GM23248 (cell line): ENCODE data around the gene NEDD4L. TPM values are rescaled to one million over a fixed set of nuclear protein-coding genes. Genes with fewer than 3 reads are reported as not detected.
A peak's percentile ranks its signal among the peaks of the same experiment; 100 is the strongest.

Experiments
- DNase-seq: peaks from one replicate; pipeline ENCODE4 v3.0.0-alpha.2; 2015
- H2AFZ ChIP-seq: fragments of 200-600 bp; sonication (generic); 2 replicates; pipeline ENCODE4 v1.6.1; 2016; ENCODE audit warnings: antibody characterized with exemption
- H3F3A ChIP-seq: fragments of 200-600 bp; sonication (generic); 2 replicates; pipeline ENCODE4 v1.6.1; 2016; ENCODE audit warnings: mild to moderate bottlenecking, antibody characterized with exemption, mixed run types; ENCODE audit not compliant: insufficient read depth
- H3K27ac ChIP-seq: fragments of 200-600 bp; sonication (generic); 2 replicates; pipeline ENCODE4 v1.5.1; 2016; ENCODE audit warnings: mild to moderate bottlenecking
- H3K27me3 ChIP-seq: fragments of 200-600 bp; sonication (generic); replicated peaks from 2 replicates; pipeline ENCODE4 v1.6.1; 2016; ENCODE audit warnings: mild to moderate bottlenecking; ENCODE audit not compliant: insufficient read depth
- H3K36me3 ChIP-seq: fragments of 200-600 bp; sonication (generic); 2 replicates; pipeline ENCODE4 v1.6.1; 2016; ENCODE audit warnings: low read depth, mild to moderate bottlenecking
- H3K4me1 ChIP-seq: fragments of 200-600 bp; sonication (generic); 2 replicates; pipeline ENCODE4 v1.6.1; 2016; ENCODE audit warnings: mild to moderate bottlenecking; ENCODE audit not compliant: insufficient read depth
- H3K4me2 ChIP-seq: fragments of 200-600 bp; sonication (generic); one replicate; pipeline ENCODE4 v1.6.1; 2016; ENCODE audit warnings: mild to moderate bottlenecking; ENCODE audit not compliant: unreplicated experiment
- H3K4me3 ChIP-seq: fragments of 200-600 bp; sonication (generic); 2 replicates; pipeline ENCODE4 v1.5.1; 2016; ENCODE audit warnings: mild to moderate bottlenecking
- H3K79me2 ChIP-seq: fragments of 200-600 bp; sonication (generic); 2 replicates; pipeline ENCODE4 v1.6.1; 2016; ENCODE audit warnings: mild to moderate bottlenecking; ENCODE audit not compliant: insufficient read depth
- H3K9ac ChIP-seq: fragments of 200-600 bp; sonication (generic); 2 replicates; pipeline ENCODE4 v1.6.1; 2016; ENCODE audit warnings: mild to moderate bottlenecking
- H3K9me2 ChIP-seq: fragments of 200-600 bp; sonication (generic); 2 replicates; pipeline ENCODE4 v1.6.1; 2016; ENCODE audit warnings: mixed run types, mild to moderate bottlenecking, moderate library complexity; ENCODE audit not compliant: insufficient read depth
- H3K9me3 ChIP-seq: fragments of 200-600 bp; sonication (generic); one replicate; pipeline ENCODE4 v1.6.1; 2017; ENCODE audit warnings: low read depth
- H4K20me1 ChIP-seq: fragments of 200-600 bp; sonication (generic); 2 replicates; pipeline ENCODE4 v1.6.0; 2016; ENCODE audit not compliant: insufficient read depth
- EZH2 ChIP-seq: fragments of 200-600 bp; sonication (generic); IDR thresholded peaks from 2 replicates; pipeline ENCODE4 v1.6.1; 2018; ENCODE audit warnings: antibody characterized with exemption, mild to moderate bottlenecking; ENCODE audit not compliant: insufficient read depth, poor library complexity, severe bottlenecking
- EZH2phosphoT487 ChIP-seq: fragments of 200-600 bp; sonication (generic); IDR thresholded peaks from 2 replicates; pipeline ENCODE4 v1.6.1; 2018; ENCODE audit warnings: antibody characterized with exemption, moderate library complexity, mild to moderate bottlenecking, low read depth; ENCODE audit not compliant: insufficient read depth
- WGBS, 2 experiments: methylation state at CpG; one replicate each; pipeline ENCODE4 v1.1.6; 2015 to 2017; ENCODE audit warnings: low lambda C conversion rate in 2 of 2, low coverage in 1 of 2; ENCODE audit errors: missing lambda C conversion rate in 2 of 2; 5-methylcytosine and 5-hydroxymethylcytosine counted together
- in situ Hi-C: fragments of 300-500 bp; cut with MboI; formaldehyde crosslinking; loops from 2 replicates; pipeline ENCODE4 v1.15.0; 2020
- polyA plus RNA-seq: library from polyadenylated mRNA; unstranded; fragments of >200 nt; fragmentation: Nextera tagmentation; extraction: Ambion mirVana; gene quantifications from 2 replicates; pipeline ENCODE4 v1.2.1, GENCODE V29; 2016
- total RNA-seq: library from RNA; depleted of rRNA; stranded (reverse); fragments of >200 nt; shearing (Covaris generic); gene quantifications from 2 replicates; pipeline ENCODE4 v1.2.3, GENCODE V29; 2014

Gene NEDD4L
- total and polyA plus RNA-seq, 2 experiments from 2014 or later, result 3.7 to 6.1 TPM

- Histone ChIP-seq H3K4me3 (no peak overlapping the region), H3K9me3 (no peaks in the 10 kb centered on the region), H3K4me2 (no peak overlapping the region), H3K27me3 (peaks cover 40% of the 10 kb centered on the region), H4K20me1 (no peaks in the 10 kb centered on the region), H3F3A (no peaks in the 10 kb centered on the region), H3K9me2 (no peaks in the 10 kb centered on the region), H3K4me1 (no peaks in the 10 kb centered on the region), H3K79me2 (no peaks in the 10 kb centered on the region), H3K36me3 (no peaks in the 10 kb centered on the region), H3K9ac (no peak overlapping the region), H3K27ac (no peak overlapping the region), H2AFZ (no peak overlapping the region)
- TF ChIP-seq EZH2 (no peak), EZH2phosphoT487 (no peak)
- no peak for DNase-seq
- WGBS, 2 experiments, result 86 to 91% methylated on average over 3 of the region's 3 CpGs
- in situ Hi-C loops, result no loop called here
Measured at GRCh38 chr18:58038063-58038462, 6.0 kb upstream of the NEDD4L start.

GRCh38 chr18:58041633-58042032 lies 2.4 kb upstream of the NEDD4L start:
- H3K36me3 ChIP-seq, result no peaks in the 10 kb centered on the region

GRCh38 chr18:58042826-58043490 lies 1.1 kb upstream of the NEDD4L start:
- H3K9ac ChIP-seq, result no peak overlapping the region
- peak overlapping the region; percentile 81 for H3K4me3 ChIP-seq
- H3F3A ChIP-seq, result no peaks in the 10 kb centered on the region
- H3K79me2 ChIP-seq, result no peaks in the 10 kb centered on the region
- no peaks in the 10 kb centered on the region for H4K20me1 ChIP-seq
- in situ Hi-C loops, result no loop called here
- H3K4me1 ChIP-seq, result no peaks in the 10 kb centered on the region
- TF ChIP-seq EZH2phosphoT487, result no peak
- no peak for TF ChIP-seq EZH2
- peak overlapping the region; percentile 90 for H2AFZ ChIP-seq
- peak; percentile 24 for DNase-seq
- H3K9me3 ChIP-seq, result no peaks in the 10 kb centered on the region
- H3K9me2 ChIP-seq, result no peaks in the 10 kb centered on the region
- peak overlapping the region; percentile 94 for H3K4me2 ChIP-seq
- WGBS, 2 experiments, result 14 to 15% methylated on average over 19 of the region's 19 CpGs
- H3K27ac ChIP-seq, result no peak overlapping the region
- no peaks in the 10 kb centered on the region for H3K36me3 ChIP-seq
- 0 out of 2 replicates have a peak, but pooled peaks cover 4% of the 10 kb centered on the region for H3K27me3 ChIP-seq

More at GRCh38 chr18:58041633-58042032, 2.4 kb upstream of the NEDD4L start:
- H3K27me3 ChIP-seq, result peaks cover 13% of the 10 kb centered on the region
- H4K20me1 ChIP-seq, result no peaks in the 10 kb centered on the region
- no peaks in the 10 kb centered on the region for H3K4me1 ChIP-seq
- no peak overlapping the region for H2AFZ ChIP-seq
- no peak overlapping the region for H3K27ac ChIP-seq
- H3K4me3 ChIP-seq, result no peak overlapping the region
- no peak for DNase-seq
- no peaks in the 10 kb centered on the region for H3K9me3 ChIP-seq
- no peak overlapping the region for H3K9ac ChIP-seq
- H3F3A ChIP-seq, result no peaks in the 10 kb centered on the region
- TF ChIP-seq EZH2phosphoT487, result no peak
- TF ChIP-seq EZH2, result no peak
- in situ Hi-C loops, result no loop called here
- no peaks in the 10 kb centered on the region for H3K79me2 ChIP-seq
- WGBS, 2 experiments, result 59 to 61% methylated on average over 4 of the region's 4 CpGs
- H3K4me2 ChIP-seq, result no peak overlapping the region
- no peaks in the 10 kb centered on the region for H3K9me2 ChIP-seq

- no peak overlapping the region for H3K9ac ChIP-seq
Measured at GRCh38 chr18:58044370-58045241, 580 bp downstream of the NEDD4L start.

More at GRCh38 chr18:58044370-58045241, 580 bp downstream of the NEDD4L start:
- in situ Hi-C loops, result no loop called here
- Histone ChIP-seq H3F3A (no peaks in the 10 kb centered on the region), H3K4me1 (no peaks in the 10 kb centered on the region), H3K9me2 (no peaks in the 10 kb centered on the region), H3K27ac (no peak overlapping the region), H4K20me1 (no peaks in the 10 kb centered on the region), H3K79me2 (no peaks in the 10 kb centered on the region), H3K9me3 (no peaks in the 10 kb centered on the region), H3K4me2 (peak overlapping the region; percentile 94), H2AFZ (peak overlapping the region; percentile 90), H3K27me3 (no peaks in the 10 kb centered on the region), H3K4me3 (peak overlapping the region; percentile 81), H3K36me3 (no peaks in the 10 kb centered on the region)
- no peak for TF ChIP-seq EZH2phosphoT487
- TF ChIP-seq EZH2, result no peak
- 1% methylated on average over 62 to 68 of the region's 94 CpGs for WGBS, 2 experiments
- DNase-seq, result peak; percentile 55
